CD4-positive, alpha-beta memory T cell (primary cell): Measurements from ENCODE around the gene ATP2C1. TPM values are rescaled to one million over a fixed set of nuclear protein-coding genes. Genes with fewer than 3 reads are reported as not detected.

Experiments
- CTCF ChIA-PET: fragments of 350-600 bp; sonication (Branson Sonifier 250); formaldehyde crosslinking; loops from one replicate; lab custom pipeline; 2021; ENCODE audit warnings: inconsistent platforms; ENCODE audit not compliant: partially characterized antibody; lab: Charles Lee
- POLR2A ChIA-PET: fragments of 350-600 bp; sonication (Branson Sonifier 250); formaldehyde crosslinking; loops from one replicate; lab custom pipeline; 2021; ENCODE audit not compliant: partially characterized antibody; lab: Charles Lee
- DNase-seq, 5 donors: peaks; one replicate each; pipeline versions ENCODE4 v3.0.0 to v3.0.0-alpha.2; 2020 to 2022; ENCODE audit warnings: mixed read lengths in 1 of 5
- H3K27ac ChIP-seq: one replicate; pipeline ENCODE4 v1.7.0; 2013; ENCODE audit warnings: low read depth, low read length
- H3K27me3 ChIP-seq: 2 replicates; pipeline ENCODE4 v1.7.0; 2013; ENCODE audit warnings: mild to moderate bottlenecking, low read length, moderate library complexity; ENCODE audit not compliant: insufficient read depth
- H3K36me3 ChIP-seq: 2 replicates; pipeline ENCODE4 v1.7.0; 2013; ENCODE audit warnings: mild to moderate bottlenecking, low read length, moderate library complexity; ENCODE audit not compliant: insufficient read depth
- H3K4me1 ChIP-seq: 2 replicates; pipeline ENCODE4 v1.7.0; 2013; ENCODE audit warnings: mild to moderate bottlenecking, low read length, moderate library complexity; ENCODE audit not compliant: insufficient read depth
- H3K4me3 ChIP-seq, 2 donors: one replicate each; pipeline ENCODE4 v1.7.0; 2013; ENCODE audit warnings: low read length in 2 of 2, mild to moderate bottlenecking in 1 of 2
- H3K9me3 ChIP-seq, 2 donors: one replicate each; pipeline ENCODE4 v1.7.0; 2013; ENCODE audit warnings: low read length in 2 of 2, control low read depth in 1 of 2; ENCODE audit not compliant: control insufficient read depth in 1 of 2
- H3K27ac Mint-ChIP-seq, 7 donors: one replicate each; pipeline ENCODE4 v1.8.0; 2020 to 2021; ENCODE audit warnings: mixed read lengths in 7 of 7, mild to moderate bottlenecking in 6 of 7, inconsistent platforms in 3 of 7, moderate library complexity in 3 of 7
- H3K27me3 Mint-ChIP-seq, 2 donors: one replicate each; pipeline ENCODE4 v1.8.0; 2020 to 2021; ENCODE audit warnings: mixed read lengths in 2 of 2
- H3K36me3 Mint-ChIP-seq, 2 donors: one replicate each; pipeline ENCODE4 v1.8.0; 2020 to 2021; ENCODE audit warnings: mixed read lengths in 2 of 2, inconsistent platforms in 1 of 2, mild to moderate bottlenecking in 1 of 2
- H3K4me1 Mint-ChIP-seq, 4 donors: one replicate each; pipeline ENCODE4 v1.8.0; 2020 to 2021; ENCODE audit warnings: mixed read lengths in 4 of 4, mild to moderate bottlenecking in 1 of 4
- H3K4me3 Mint-ChIP-seq, 8 donors: one replicate each; pipeline ENCODE4 v1.8.0; 2020 to 2021; ENCODE audit warnings: mixed read lengths in 8 of 8, mild to moderate bottlenecking in 7 of 8, moderate library complexity in 6 of 8, inconsistent platforms in 3 of 8
- H3K9me3 Mint-ChIP-seq, 8 donors: one replicate each; pipeline ENCODE4 v1.8.0; 2020 to 2021; ENCODE audit warnings: mixed read lengths in 8 of 8, mild to moderate bottlenecking in 5 of 8, inconsistent platforms in 3 of 8, moderate library complexity in 1 of 8
- intact Hi-C: fragments of 100-400 bp; cut with micrococcal nuclease; formaldehyde crosslinking; loops from one replicate; pipeline ENCODE4 v1.15.1; 2023
- polyA plus RNA-seq, 2 donors: library from polyadenylated mRNA; unstranded; fragments of 300-500 nt; fragmentation: Illumina TruSeq; gene quantifications; one replicate each; pipeline ENCODE4 v1.2.3, GENCODE V29; 2021
- total RNA-seq, 2 experiments: library from RNA; stranded (reverse); gene quantifications; one replicate each; pipeline ENCODE4 v1.2.3, GENCODE V29; 2021

ATP2C1 gene
- total and polyA plus RNA-seq, 4 experiments from 2014 or later = 12.0 to 57.3 (median 34.5) TPM

- Mint-ChIP-seq H3K27ac (peak overlapping the region in 1 of 7 donors; percentile 61), H3K9me3 (no peaks in the 10 kb centered on the region), H3K36me3 (no peaks in the 10 kb centered on the region), H3K4me3 (peak overlapping the region in 1 of 8 donors; percentile 26), H3K4me1 (peaks cover 55 to 73% (median 58%) of the 10 kb centered on the region in 4 donors), H3K27me3 (no peaks in the 10 kb centered on the region)
- Histone ChIP-seq H3K27me3 (no peaks in the 10 kb centered on the region), H3K4me1 (peaks cover 45% of the 10 kb centered on the region), H3K9me3 (no peaks in the 10 kb centered on the region), H3K4me3 (no peak overlapping the region), H3K27ac (no peak overlapping the region), H3K36me3 (no peaks in the 10 kb centered on the region)
- ChIA-PET POLR2A (no interaction called here), CTCF (no interaction called here)
- intact Hi-C loops = no loop called here
- DNase-seq = no peak
Measured at GRCh38 chr3:130904491-130904890, 10.6 kb downstream of the ATP2C1 start.

GRCh38 chr3:130905551-130905950, 11.7 kb downstream of the ATP2C1 start:
- Histone ChIP-seq H3K9me3 (no peaks in the 10 kb centered on the region), H3K4me1 (peaks cover 45% of the 10 kb centered on the region), H3K36me3 (no peaks in the 10 kb centered on the region), H3K4me3 (no peak overlapping the region), H3K27ac (no peak overlapping the region), H3K27me3 (no peaks in the 10 kb centered on the region)
- H3K27ac Mint-ChIP-seq = peak overlapping the region in 2 of 7 donors; percentile 17 to 70
- ChIA-PET POLR2A (interaction anchor here (1.4 kb wide), 1 partner anchor 12 kb away, joined by 3 read pairs; no protein-coding TSS in a partner anchor), CTCF (no interaction called here)
- intact Hi-C loops = no loop called here
- H3K9me3 Mint-ChIP-seq = no peaks in the 10 kb centered on the region
- peak overlapping the region in 2 of 8 donors; percentile 18 to 32 for H3K4me3 Mint-ChIP-seq
- H3K4me1 Mint-ChIP-seq = peaks cover 52 to 72% (median 58%) of the 10 kb centered on the region in 4 donors
- DNase-seq = no peak
- H3K27me3 Mint-ChIP-seq = no peaks in the 10 kb centered on the region
- no peaks in the 10 kb centered on the region for H3K36me3 Mint-ChIP-seq

GRCh38 chr3:130906374-130906995, 12.6 kb downstream of the ATP2C1 start:
- Mint-ChIP-seq H3K4me1 (peaks cover 48 to 63% (median 51%) of the 10 kb centered on the region in 4 donors), H3K27me3 (no peaks in the 10 kb centered on the region), H3K27ac (peak overlapping the region in 3 of 7 donors; percentile 7 to 34 (median 14)), H3K4me3 (peak overlapping the region in 4 of 8 donors; percentile 16 to 45 (median 26)), H3K36me3 (peaks cover 2% of the 10 kb centered on the region in 2 donors), H3K9me3 (no peaks in the 10 kb centered on the region)
- ChIA-PET CTCF (no interaction called here), POLR2A (interaction anchor here (1.4 kb wide), 1 partner anchor 13 kb away, joined by 3 read pairs; no protein-coding TSS in a partner anchor)
- DNase-seq = peak in 1 of 5 donors; percentile 36
- intact Hi-C loops = loop anchor here (1.0 kb wide), 1 partner anchor 13 kb away; no protein-coding TSS in a partner anchor
- peaks cover 45% of the 10 kb centered on the region for H3K4me1 ChIP-seq
- no peak overlapping the region for H3K27ac ChIP-seq
- no peaks in the 10 kb centered on the region for H3K27me3 ChIP-seq
- no peaks in the 10 kb centered on the region for H3K36me3 ChIP-seq
- H3K4me3 ChIP-seq = no peak overlapping the region
- no peaks in the 10 kb centered on the region for H3K9me3 ChIP-seq

- Histone ChIP-seq H3K27ac (no peak overlapping the region), H3K36me3 (no peaks in the 10 kb centered on the region), H3K4me1 (peaks cover 41% of the 10 kb centered on the region), H3K27me3 (no peaks in the 10 kb centered on the region), H3K9me3 (no peaks in the 10 kb centered on the region), H3K4me3 (no peak overlapping the region)
- DNase-seq = no peak
- no peaks in the 10 kb centered on the region for H3K9me3 Mint-ChIP-seq
- H3K27ac Mint-ChIP-seq = peak overlapping the region in 4 of 7 donors; percentile 42 to 73 (median 60)
- peaks cover 2 to 3% of the 10 kb centered on the region in 2 donors for H3K36me3 Mint-ChIP-seq
- H3K4me3 Mint-ChIP-seq = peak overlapping the region in 3 of 8 donors; percentile 28 to 61 (median 33)
- ChIA-PET CTCF (no interaction called here), POLR2A (interaction anchor here (0.9 kb wide), 1 partner anchor 14 kb away, joined by 3 read pairs; the partner anchor contains the start of gene ATP2C1)
- no peaks in the 10 kb centered on the region for H3K27me3 Mint-ChIP-seq
- peaks cover 42 to 53% (median 45%) of the 10 kb centered on the region in 4 donors for H3K4me1 Mint-ChIP-seq
- intact Hi-C loops = no loop called here
Measured at GRCh38 chr3:130907500-130907899, 13.6 kb downstream of the ATP2C1 start.

GRCh38 chr3:130907966-130908365, 14.1 kb downstream of the ATP2C1 start:
- intact Hi-C loops = no loop called here
- peak overlapping the region in 4 of 8 donors; percentile 1 to 61 (median 32) for H3K4me3 Mint-ChIP-seq
- POLR2A ChIA-PET = interaction anchor here (0.9 kb wide), 1 partner anchor 14 kb away, joined by 3 read pairs; the partner anchor contains the start of gene ATP2C1
- Histone ChIP-seq H3K4me3 (no peak overlapping the region), H3K27ac (no peak overlapping the region), H3K27me3 (no peaks in the 10 kb centered on the region), H3K36me3 (no peaks in the 10 kb centered on the region), H3K9me3 (no peaks in the 10 kb centered on the region), H3K4me1 (peaks cover 41% of the 10 kb centered on the region)
- peaks cover 39 to 50% (median 43%) of the 10 kb centered on the region in 4 donors for H3K4me1 Mint-ChIP-seq
- DNase-seq = peak in 1 of 5 donors; percentile 13
- CTCF ChIA-PET = no interaction called here
- no peaks in the 10 kb centered on the region for H3K27me3 Mint-ChIP-seq
- no peaks in the 10 kb centered on the region for H3K9me3 Mint-ChIP-seq
- H3K27ac Mint-ChIP-seq = peak overlapping the region; percentile 19 to 73 (median 58)
- peaks cover 2 to 3% of the 10 kb centered on the region in 2 donors for H3K36me3 Mint-ChIP-seq

GRCh38 chr3:130915567-130916292, 21.8 kb downstream of the ATP2C1 start:
- peaks cover 0 to 4% of the 10 kb centered on the region in 2 donors for H3K9me3 ChIP-seq
- no peaks in the 10 kb centered on the region for H3K36me3 ChIP-seq
- DNase-seq = no peak
- Mint-ChIP-seq H3K4me1 (peaks cover 10 to 34% (median 23%) of the 10 kb centered on the region in 4 donors), H3K27ac (no peak overlapping the region), H3K4me3 (no peak overlapping the region), H3K36me3 (peaks cover 20 to 23% of the 10 kb centered on the region in 2 donors), H3K27me3 (no peaks in the 10 kb centered on the region), H3K9me3 (peaks cover 0 to 7% (median 4%) of the 10 kb centered on the region in 8 donors)
- intact Hi-C loops = no loop called here
- H3K4me1 ChIP-seq = no peaks in the 10 kb centered on the region
- H3K4me3 ChIP-seq = no peak overlapping the region
- ChIA-PET POLR2A (no interaction called here), CTCF (no interaction called here)
- H3K27me3 ChIP-seq = no peaks in the 10 kb centered on the region
- no peak overlapping the region for H3K27ac ChIP-seq
